Coronary artery (tissue), 2 donors: ENCODE data around the gene ST6GALNAC1.

Experiments used
- DNase-seq: peaks from one replicate; pipeline ENCODE4 v3.0.0-alpha.2; 2017; ENCODE audit warnings: low spot score
- H3K27ac ChIP-seq, 2 donors: fragments of 200-600 bp; sonication (generic); one replicate each; pipeline ENCODE4 v1.5.1; 2016 to 2019
- H3K4me3 ChIP-seq: fragments of 200-600 bp; sonication (generic); 2 replicates; pipeline ENCODE4 v1.5.1; 2016; ENCODE audit warnings: mild to moderate bottlenecking, moderate library complexity
- CTCF ChIP-seq: fragments of 200-600 bp; sonication (generic); IDR thresholded peaks from one replicate; pipeline ENCODE4 v1.5.1; 2019; ENCODE audit warnings: antibody characterized with exemption

ST6GALNAC1 gene

GRCh38 chr17:76635659-76636360, 7.7 kb downstream of the ST6GALNAC1 start:
- no peak overlapping the region for H3K27ac ChIP-seq
- H3K4me3 ChIP-seq: no peak overlapping the region
- TF ChIP-seq CTCF: no peak
- DNase-seq: no peak

GRCh38 chr17:76635039-76635438, 8.5 kb downstream of the ST6GALNAC1 start:
- no peak overlapping the region for H3K27ac ChIP-seq
- no peak overlapping the region for H3K4me3 ChIP-seq
- DNase-seq: no peak
- TF ChIP-seq CTCF: no peak

- H3K27ac ChIP-seq: no peak overlapping the region
- H3K4me3 ChIP-seq: no peak overlapping the region
- DNase-seq: no peak
- no peak for TF ChIP-seq CTCF
These were observed 9.8 kb downstream of the ST6GALNAC1 start for GRCh38 chr17:76633628-76634328.

- TF ChIP-seq CTCF: no peak
- no peak overlapping the region for H3K27ac ChIP-seq
- H3K4me3 ChIP-seq: no peak overlapping the region
- no peak for DNase-seq
These were observed 11.6 kb downstream of the ST6GALNAC1 start for GRCh38 chr17:76631821-76632565.

- no peak for TF ChIP-seq CTCF
- no peak overlapping the region for H3K27ac ChIP-seq
- no peak overlapping the region for H3K4me3 ChIP-seq
- no peak for DNase-seq
These were observed 13.4 kb downstream of the ST6GALNAC1 start for GRCh38 chr17:76630151-76630550.

GRCh38 chr17:76627510-76627909, 16.0 kb downstream of the ST6GALNAC1 start:
- H3K27ac ChIP-seq: no peak overlapping the region
- no peak overlapping the region for H3K4me3 ChIP-seq
- TF ChIP-seq CTCF: no peak
- no peak for DNase-seq
